Endothelial cell of umbilical vein (primary cell): ENCODE measurements around the gene PTCD1.

ENCODE experiments used
- EZH2 ChIP-seq: IDR thresholded peaks from 2 replicates; pipeline ENCODE4 v1.6.1; 2012; ENCODE audit warnings: borderline replicate concordance, low read depth, mild to moderate bottlenecking, moderate library complexity, low read length, inconsistent platforms; ENCODE audit not compliant: severe bottlenecking
- FOS ChIP-seq: IDR thresholded peaks from 2 replicates; pipeline ENCODE4 v1.6.1; 2011; ENCODE audit warnings: mild to moderate bottlenecking, low read length, moderate library complexity, borderline replicate concordance; ENCODE audit not compliant: insufficient read depth
- MYC ChIP-seq: IDR thresholded peaks from one replicate; pipeline ENCODE4 v1.6.1; 2011; ENCODE audit warnings: mild to moderate bottlenecking, low read depth, low read length
- POLR2A ChIP-seq: IDR thresholded peaks from 2 replicates; pipeline ENCODE4 v1.6.1; 2012; ENCODE audit warnings: low read depth, mild to moderate bottlenecking, control low read depth, low read length
- POLR2AphosphoS5 ChIP-seq: IDR thresholded peaks from 2 replicates; pipeline ENCODE4 v1.6.1; 2012; ENCODE audit warnings: low read depth, mild to moderate bottlenecking, control low read depth, low read length, moderate library complexity; ENCODE audit not compliant: insufficient read depth
- TF ChIP-seq, protein P1 (sequence below), 2 donors: IDR thresholded peaks; 1 replicate in 1 of 2; 2 replicates in 1 of 2; pipeline ENCODE4 v1.5.1; 2011; ENCODE audit warnings: low read length in 2 of 2, mild to moderate bottlenecking in 2 of 2, moderate library complexity in 2 of 2, control low read depth in 1 of 2, inconsistent platforms in 1 of 2, low read depth in 1 of 2; ENCODE audit not compliant: insufficient read depth in 1 of 2; ENCODE audit errors: extremely low read depth in 1 of 2

DNA sequence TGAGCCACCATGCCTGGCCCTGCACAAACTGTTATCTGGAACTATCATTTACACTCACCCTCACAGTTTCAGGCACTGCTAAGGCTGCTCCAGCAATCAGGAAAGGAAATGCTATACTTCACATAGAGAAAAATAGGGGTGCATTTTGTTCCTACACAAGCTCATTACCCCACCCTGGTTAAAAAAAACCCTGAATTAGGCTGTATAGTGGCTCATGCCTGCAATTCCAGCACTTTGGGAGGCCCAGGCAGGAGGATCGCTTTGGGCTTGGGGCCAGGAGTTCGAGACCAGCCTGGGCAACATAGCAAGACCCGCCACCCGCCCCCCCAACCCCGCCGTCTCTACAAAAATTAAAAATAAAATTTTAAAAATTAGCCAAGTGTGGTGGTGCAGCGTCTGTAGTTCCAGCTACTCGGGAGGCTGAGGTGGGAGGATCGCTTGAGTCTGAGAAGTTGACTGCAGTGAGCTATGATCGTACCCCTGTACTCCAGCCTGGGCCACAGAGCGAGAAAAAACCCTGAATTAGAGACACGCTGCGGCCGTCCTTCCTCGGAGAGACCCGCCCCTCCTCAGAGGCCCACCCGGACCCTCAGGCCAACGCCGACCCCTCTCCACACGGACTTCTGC lies 539 bp downstream of the PTCD1 start:
- TF ChIP-seq, protein P1, sequence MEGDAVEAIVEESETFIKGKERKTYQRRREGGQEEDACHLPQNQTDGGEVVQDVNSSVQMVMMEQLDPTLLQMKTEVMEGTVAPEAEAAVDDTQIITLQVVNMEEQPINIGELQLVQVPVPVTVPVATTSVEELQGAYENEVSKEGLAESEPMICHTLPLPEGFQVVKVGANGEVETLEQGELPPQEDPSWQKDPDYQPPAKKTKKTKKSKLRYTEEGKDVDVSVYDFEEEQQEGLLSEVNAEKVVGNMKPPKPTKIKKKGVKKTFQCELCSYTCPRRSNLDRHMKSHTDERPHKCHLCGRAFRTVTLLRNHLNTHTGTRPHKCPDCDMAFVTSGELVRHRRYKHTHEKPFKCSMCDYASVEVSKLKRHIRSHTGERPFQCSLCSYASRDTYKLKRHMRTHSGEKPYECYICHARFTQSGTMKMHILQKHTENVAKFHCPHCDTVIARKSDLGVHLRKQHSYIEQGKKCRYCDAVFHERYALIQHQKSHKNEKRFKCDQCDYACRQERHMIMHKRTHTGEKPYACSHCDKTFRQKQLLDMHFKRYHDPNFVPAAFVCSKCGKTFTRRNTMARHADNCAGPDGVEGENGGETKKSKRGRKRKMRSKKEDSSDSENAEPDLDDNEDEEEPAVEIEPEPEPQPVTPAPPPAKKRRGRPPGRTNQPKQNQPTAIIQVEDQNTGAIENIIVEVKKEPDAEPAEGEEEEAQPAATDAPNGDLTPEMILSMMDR (IDR thresholded peaks at IDR 0.05; ENCODE audit: extremely low read depth in 1 of 2, insufficient read depth in 1 of 2, low read depth in 1 of 2, low read length in 2 of 2): no peak
- TF ChIP-seq FOS (no peak), EZH2 (no peak), POLR2AphosphoS5 (no peak), POLR2A (no peak), MYC (no peak)
